Dermis lymphatic vessel endothelial cell (primary cell): ENCODE results near the gene PNRC2. TPM values are rescaled to one million over a fixed set of nuclear protein-coding genes. Genes with fewer than 3 reads are reported as not detected.

Source experiments
- total RNA-seq: library from RNA; depleted of rRNA; stranded (reverse); fragments of >200 nt; gene quantifications from 2 replicates; pipeline ENCODE4 v1.2.1, GENCODE V29; 2014

PNRC2 gene, protein sequence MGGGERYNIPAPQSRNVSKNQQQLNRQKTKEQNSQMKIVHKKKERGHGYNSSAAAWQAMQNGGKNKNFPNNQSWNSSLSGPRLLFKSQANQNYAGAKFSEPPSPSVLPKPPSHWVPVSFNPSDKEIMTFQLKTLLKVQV
- 104 and 144 TPM in 2 replicates for total RNA-seq

DNA sequence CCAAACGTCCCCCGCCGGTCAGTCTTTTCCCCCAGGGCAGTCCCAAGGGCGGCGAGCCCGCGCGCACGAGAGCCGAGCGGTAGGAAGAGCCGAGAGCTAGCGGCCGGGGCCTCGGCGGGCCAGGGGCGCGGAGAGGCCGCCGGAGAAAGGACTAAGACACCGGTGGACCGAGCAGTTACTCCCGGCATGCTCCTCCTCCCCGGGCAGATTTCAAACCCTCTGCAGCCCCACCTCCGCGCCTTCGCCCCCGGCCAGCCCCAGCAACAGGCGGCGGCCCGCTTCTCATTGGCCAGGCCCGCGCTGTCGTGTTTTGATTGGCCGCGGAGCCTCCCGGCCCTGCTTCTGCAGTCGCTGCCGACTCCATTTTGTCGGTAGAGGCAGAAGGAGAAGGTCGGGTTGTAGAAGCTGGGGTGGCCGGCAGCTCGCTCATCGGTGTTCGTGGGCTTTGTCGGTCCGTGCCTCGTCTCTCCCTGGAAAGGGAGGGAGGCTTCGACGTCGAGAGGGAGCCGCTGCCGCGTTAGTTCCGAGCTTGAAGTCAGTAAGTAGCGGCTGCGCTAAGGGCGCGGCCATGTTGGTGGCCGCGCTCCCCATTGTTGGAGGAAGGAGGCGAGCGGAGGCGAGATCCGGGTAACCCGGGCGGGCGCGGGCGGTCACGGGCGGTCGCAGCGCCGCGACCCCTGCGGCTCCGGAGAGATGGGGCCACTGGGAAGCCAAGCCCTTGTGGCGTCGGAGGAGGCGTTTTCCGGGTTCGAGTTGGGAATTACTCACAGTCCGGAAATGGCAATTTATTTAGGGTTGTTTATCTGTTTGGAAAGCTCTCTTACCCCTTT is at the start of gene PNRC2:
Gene PNRC2 (plus strand): TSS at position 368 of the 830 bp plus-strand sequence. CDS start 1,630 bp downstream, outside the sequence.

GRCh38 chr1:23913212-23913880 is 46.3 kb upstream of the PNRC2 start, which contains the start of gene CNR2:
TSS of gene CNR2 (minus strand) at chr1:23913362. CDS start at chr1:23875617, 37,745 bp downstream.

GRCh38 chr1:23979881-23980727 is 20.5 kb downstream of the PNRC2 start, which contains the start of gene SRSF10:
TSS of gene SRSF10 (minus strand) at chr1:23980327. CDS start at chr1:23980255, 72 bp downstream.

Other genes starting within 250 kb of the PNRC2 start
- gene ELOA, start 216.4 kb upstream of the PNRC2 start, total RNA-seq = 21.9 and 22.7 TPM in 2 replicates
- 31.3 and 49.8 TPM in 2 replicates for gene PITHD1, start 181.4 kb upstream of the PNRC2 start, total RNA-seq
- 82.4 and 125 TPM in 2 replicates for gene LYPLA2, start 168.7 kb upstream of the PNRC2 start, total RNA-seq
- 11.7 and 13.5 TPM in 2 replicates for gene GALE, start 159.1 kb upstream of the PNRC2 start, total RNA-seq
- 43.5 and 49.2 TPM in 2 replicates for gene HMGCL, start 134.4 kb upstream of the PNRC2 start, total RNA-seq
- gene FUCA1, start 91.5 kb upstream of the PNRC2 start, total RNA-seq = 12.8 and 15.1 TPM in 2 replicates
- not detected in 2 replicates for gene CNR2, start 46.5 kb upstream of the PNRC2 start, total RNA-seq
- gene SRSF10, start 20.5 kb downstream of the PNRC2 start, total RNA-seq = 65.5 and 80.4 TPM in 2 replicates
- gene MYOM3, start 152.3 kb downstream of the PNRC2 start, total RNA-seq = not detected in 2 replicates
- gene IL22RA1, start 183.3 kb downstream of the PNRC2 start, total RNA-seq = not detected in 2 replicates
- not detected in 2 replicates for gene IFNLR1, start 227.5 kb downstream of the PNRC2 start, total RNA-seq